PC-3 (cell line): ENCODE data around the gene C7orf33. TPM values are rescaled to one million over a fixed set of nuclear protein-coding genes. Genes with fewer than 3 reads are reported as not detected.
A peak's percentile ranks its signal among the peaks of the same experiment; 100 is the strongest.
"Not testable (repeated sequence)": the region's sequence is repeated elsewhere in the genome, so short reads cannot be mapped to it uniquely, and the experiment has no call there.

Experiments
- ATAC-seq: fragments of 200-7000 bp; cut with Tn5 transposase; 2 replicates; pipeline ENCODE4 v1.9.1; 2020; ENCODE audit warnings: mild to moderate bottlenecking, moderate library complexity
- BruUV-seq: library from RNA; stranded (reverse); fragments of 400-500 nt; replicated peaks from 2 replicates; lab custom pipeline; 2021; lab: Mats Ljungman, UMichigan
- CTCF ChIA-PET: fragments of 300-600 bp; sonication (Branson Sonifier 250); formaldehyde crosslinking; loops from one replicate; lab custom pipeline; 2022; ENCODE audit warnings: antibody characterized with exemption; lab: Charles Lee
- POLR2A ChIA-PET: fragments of 300-600 bp; sonication (Branson Sonifier 250); formaldehyde crosslinking; loops from one replicate; lab custom pipeline; 2022; ENCODE audit warnings: antibody characterized with exemption; ENCODE audit not compliant: unreplicated experiment; lab: Charles Lee
- DNase-seq: peaks from one replicate; pipeline ENCODE4 v3.0.0-alpha.2; 2015
- H2AFZ ChIP-seq: fragments of 300-600 bp; sonication (generic); 2 replicates; pipeline ENCODE4 v1.6.0; 2016; ENCODE audit warnings: antibody characterized with exemption, low read length
- H3F3A ChIP-seq: fragments of 300-600 bp; sonication (generic); one replicate; pipeline ENCODE4 v1.6.0; 2017; ENCODE audit warnings: antibody characterized with exemption, low read length, control low read depth, mild to moderate bottlenecking; ENCODE audit not compliant: unreplicated experiment
- H3K27ac ChIP-seq: fragments of 300-600 bp; sonication (generic); 2 replicates; pipeline ENCODE4 v1.5.1; 2016; ENCODE audit warnings: mild to moderate bottlenecking, low read length
- H3K27me3 ChIP-seq: fragments of 300-600 bp; sonication (generic); 2 replicates; pipeline ENCODE4 v1.6.1; 2016; ENCODE audit warnings: low read length, mixed read lengths
- H3K36me3 ChIP-seq: fragments of 300-600 bp; sonication (generic); 2 replicates; pipeline ENCODE4 v1.6.1; 2016; ENCODE audit warnings: low read depth, mixed run types, low read length, mixed read lengths
- H3K4me1 ChIP-seq: fragments of 300-600 bp; sonication (generic); 2 replicates; pipeline ENCODE4 v1.5.1; 2016; ENCODE audit warnings: low read length; ENCODE audit not compliant: insufficient read depth
- H3K4me2 ChIP-seq: fragments of 300-600 bp; sonication (generic); 2 replicates; pipeline ENCODE4 v1.6.0; 2016; ENCODE audit warnings: low read length
- H3K4me3 ChIP-seq: fragments of 300-600 bp; sonication (generic); 2 replicates; pipeline ENCODE4 v1.5.1; 2016; ENCODE audit warnings: mild to moderate bottlenecking, low read length, mixed read lengths
- H3K79me2 ChIP-seq: fragments of 300-600 bp; sonication (generic); 2 replicates; pipeline ENCODE4 v1.6.1; 2017; ENCODE audit warnings: low read length, mixed read lengths
- H3K9ac ChIP-seq: fragments of 300-600 bp; sonication (generic); 2 replicates; pipeline ENCODE4 v1.6.0; 2016; ENCODE audit warnings: mild to moderate bottlenecking, low read length
- H3K9me2 ChIP-seq: fragments of 300-600 bp; sonication (generic); replicated peaks from 2 replicates; pipeline ENCODE4 v1.6.1; 2016; ENCODE audit warnings: mixed run types, low read length, mixed read lengths
- H3K9me3 ChIP-seq: fragments of 300-600 bp; sonication (generic); 2 replicates; pipeline ENCODE4 v1.6.1; 2016; ENCODE audit warnings: low read length, mixed read lengths
- H4K20me1 ChIP-seq: fragments of 300-600 bp; sonication (generic); 2 replicates; pipeline ENCODE4 v1.6.1; 2016; ENCODE audit warnings: low read length, mixed read lengths
- CTCF ChIP-seq: fragments of 300-600 bp; sonication (generic); conservative IDR thresholded peaks from 2 replicates; pipeline ENCODE4 v1.5.1; 2017; ENCODE audit warnings: antibody characterized with exemption, low read depth, mild to moderate bottlenecking, low read length
- EZH2 ChIP-seq: fragments of 300-600 bp; sonication (generic); IDR thresholded peaks from one replicate; pipeline ENCODE4 v1.6.1; 2017; ENCODE audit warnings: antibody characterized with exemption, mild to moderate bottlenecking, low read length; ENCODE audit not compliant: unreplicated experiment
- EZH2phosphoT487 ChIP-seq: fragments of 300-600 bp; sonication (generic); IDR thresholded peaks from 2 replicates; pipeline ENCODE4 v1.6.1; 2018; ENCODE audit warnings: mild to moderate bottlenecking, antibody characterized with exemption, low read length, borderline replicate concordance
- intact Hi-C: fragments of 100-400 bp; cut with micrococcal nuclease; formaldehyde crosslinking; loops from 2 replicates; pipeline ENCODE4 v1.9.0; 2023
- total RNA-seq: library from RNA; depleted of rRNA; stranded (reverse); fragments of >200 nt; gene quantifications from 2 replicates; pipeline ENCODE4 v1.2.3, GENCODE V29; 2014

C7orf33 gene
- total RNA-seq, 1 experiment from 2014 or later: not detected

DNA sequence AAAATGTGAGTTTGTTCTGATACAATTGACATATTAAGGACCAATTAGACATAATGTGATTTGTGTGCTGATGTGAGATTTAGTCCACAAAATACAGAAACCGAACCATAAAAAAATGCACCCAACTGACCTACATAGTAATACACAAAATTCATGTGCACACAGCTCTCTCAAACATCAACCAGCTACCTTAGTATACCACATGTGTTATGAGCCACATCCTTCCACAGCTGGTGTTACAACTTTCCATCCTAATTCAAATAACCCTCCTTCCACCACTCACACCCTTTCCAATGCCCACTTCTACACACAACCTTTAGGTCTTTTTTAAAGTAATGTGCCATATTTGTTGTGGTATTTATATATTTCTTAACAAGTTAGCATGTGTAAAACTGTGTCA is 31.7 kb upstream of the C7orf33 start:
- Histone ChIP-seq H3K36me3 (no peaks in the 10 kb centered on the region), H3K4me3 (no peak overlapping the region), H3F3A (no peaks in the 10 kb centered on the region), H3K9me2 (no peaks in the 10 kb centered on the region), H4K20me1 (no peaks in the 10 kb centered on the region), H3K9ac (no peak overlapping the region), H3K9me3 (no peaks in the 10 kb centered on the region), H3K4me1 (0 out of 2 replicates have a peak, but pooled peaks cover under 1% of the 10 kb centered on the region), H3K4me2 (no peak overlapping the region), H2AFZ (no peak overlapping the region), H3K79me2 (no peaks in the 10 kb centered on the region), H3K27me3 (peaks cover 12% of the 10 kb centered on the region), H3K27ac (no peak overlapping the region)
- ATAC-seq: no peak
- TF ChIP-seq EZH2phosphoT487 (no peak), EZH2 (no peak), CTCF (no peak)
- POLR2A ChIA-PET: no interaction called here
- intact Hi-C loops: no loop called here
- BruUV-seq: no TSS peak
- no peak for DNase-seq
- CTCF ChIA-PET: no interaction called here

- Histone ChIP-seq H3K9ac (no peak overlapping the region), H3K4me2 (no peak overlapping the region), H2AFZ (no peak overlapping the region), H3K4me1 (peaks cover 15% of the 10 kb centered on the region; the same call in 1 of the 2 replicates), H3K27ac (no peak overlapping the region), H4K20me1 (no peaks in the 10 kb centered on the region), H3K9me2 (no peaks in the 10 kb centered on the region), H3K27me3 (peaks cover 11% of the 10 kb centered on the region; the same call in 1 of the 2 replicates), H3F3A (no peaks in the 10 kb centered on the region), H3K79me2 (no peaks in the 10 kb centered on the region), H3K9me3 (no peaks in the 10 kb centered on the region), H3K36me3 (no peaks in the 10 kb centered on the region), H3K4me3 (no peak overlapping the region)
- POLR2A ChIA-PET: no interaction called here
- DNase-seq (peak; percentile 41), ATAC-seq (no peak)
- BruUV-seq: no TSS peak
- intact Hi-C loops: no loop called here
- TF ChIP-seq EZH2 (no peak), EZH2phosphoT487 (no peak), CTCF (no peak)
- CTCF ChIA-PET: interaction anchor here (0.5 kb wide), 1 partner anchor 49 kb away, joined by 5 read pairs; no protein-coding TSS in a partner anchor
These were observed 29.5 kb upstream of the C7orf33 start for GRCh38 chr7:148561099-148561498.

DNA sequence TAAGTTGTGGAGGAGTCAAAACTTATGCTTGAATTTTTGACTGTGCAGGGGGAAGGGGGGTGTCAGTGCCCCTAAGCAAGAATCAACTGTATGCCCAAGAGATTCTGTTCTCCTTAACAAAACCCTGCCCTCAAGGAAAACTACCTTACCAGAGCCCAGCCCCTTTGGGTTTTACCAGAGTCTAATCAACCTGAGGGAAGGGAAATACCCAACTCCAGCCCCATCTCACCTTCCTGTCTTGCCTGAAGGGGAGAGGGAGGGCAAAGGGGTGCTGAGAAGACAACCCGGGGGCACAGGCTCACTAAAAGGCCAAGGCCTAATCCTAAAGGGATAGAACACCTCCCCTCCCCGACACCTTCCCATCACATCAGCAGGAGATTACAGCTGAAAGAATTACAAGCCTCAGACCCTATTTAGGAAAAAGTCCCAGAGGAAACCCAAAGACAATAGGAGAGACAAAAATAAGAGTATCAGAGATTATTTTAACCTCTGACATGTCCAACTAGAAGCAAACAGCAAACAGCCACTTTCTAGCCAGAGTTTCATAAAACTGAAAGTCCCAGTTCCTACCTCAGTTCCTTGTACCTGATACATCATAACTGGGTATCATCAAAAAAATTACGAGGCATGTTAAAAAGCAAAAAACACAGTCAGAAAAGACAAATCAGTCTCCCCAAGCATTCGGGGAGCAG is 26.8 kb upstream of the C7orf33 start:
- no peak overlapping the region for H3K4me3 ChIP-seq
- ATAC-seq (no peak), DNase-seq (no peak)
- ChIA-PET POLR2A (no interaction called here), CTCF (no interaction called here)
- H3K27me3 ChIP-seq: peaks cover 7% of the 10 kb centered on the region; the same call in 1 of the 2 replicates
- H3K4me1 ChIP-seq: peaks cover 15% of the 10 kb centered on the region; the same call in 1 of the 2 replicates
- H3K9me2 ChIP-seq: no peaks in the 10 kb centered on the region
- no peak for TF ChIP-seq EZH2phosphoT487
- TF ChIP-seq EZH2: no peak
- no peak for TF ChIP-seq CTCF
- no peaks in the 10 kb centered on the region for H3K79me2 ChIP-seq
- intact Hi-C loops: no loop called here
- H3K36me3 ChIP-seq: no peaks in the 10 kb centered on the region
- 0 out of 2 replicates have a peak overlapping the region, but pooled peaks have one; percentile 29 for H3K27ac ChIP-seq
- H3F3A ChIP-seq: no peaks in the 10 kb centered on the region
- BruUV-seq: no TSS peak
- no peak overlapping the region for H3K4me2 ChIP-seq
- no peak overlapping the region for H2AFZ ChIP-seq
- H4K20me1 ChIP-seq: no peaks in the 10 kb centered on the region
- no peaks in the 10 kb centered on the region for H3K9me3 ChIP-seq
- no peak overlapping the region for H3K9ac ChIP-seq

DNA sequence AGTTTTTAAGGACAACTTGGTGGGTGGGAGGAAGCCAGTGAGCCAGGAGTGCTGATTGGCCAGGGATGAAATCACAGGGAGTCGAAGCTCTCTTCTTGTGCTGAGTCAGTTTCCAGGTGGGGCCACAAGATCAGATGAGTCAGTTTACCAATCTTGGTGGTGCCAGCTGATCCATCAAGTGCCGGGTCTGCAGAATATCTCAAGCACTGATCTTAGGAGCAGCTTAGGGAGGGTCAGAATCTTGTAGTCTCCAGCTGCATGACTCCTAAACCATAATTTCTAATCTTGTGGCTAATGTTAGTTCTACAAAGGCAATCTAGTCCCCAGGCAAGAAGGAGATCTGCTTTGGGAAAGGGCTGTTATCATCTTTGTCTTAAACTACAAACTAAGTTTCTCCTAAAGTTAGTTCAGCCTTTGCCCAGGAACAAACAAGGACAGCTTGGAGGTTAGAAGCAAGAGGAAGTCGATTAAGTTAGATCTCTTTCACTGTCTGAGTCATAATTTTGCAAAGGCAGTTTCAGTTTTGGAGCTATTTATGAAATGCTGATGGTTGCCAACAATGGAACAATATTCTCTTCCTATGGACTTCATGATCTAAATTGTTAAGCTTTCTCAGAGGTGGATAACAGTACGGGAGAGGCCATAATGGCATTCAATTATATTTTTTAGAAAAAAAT is 26.2 kb upstream of the C7orf33 start:
- BruUV-seq, H3K9me2 ChIP-seq, intact Hi-C loops, H3K9me3 ChIP-seq, H3K9ac ChIP-seq, H3K27me3 ChIP-seq, H4K20me1 ChIP-seq, POLR2A ChIA-PET, H3K79me2 ChIP-seq, H2AFZ ChIP-seq, H3F3A ChIP-seq, H3K36me3 ChIP-seq: not testable (repeated sequence)
- Histone ChIP-seq H3K4me2 (peak overlapping the region; percentile 60), H3K4me3 (0 out of 2 replicates have a peak overlapping the region, but pooled peaks have one; percentile 24), H3K27ac (peak overlapping the region; percentile 29; the same call in 1 of the 2 replicates), H3K4me1 (peaks cover 15% of the 10 kb centered on the region; the same call in 1 of the 2 replicates)
- ATAC-seq: peak; percentile 75
- peak; percentile 54 for DNase-seq
- CTCF ChIA-PET: interaction anchor here (0.6 kb wide), 1 partner anchor 399 kb away, joined by 3 read pairs; no protein-coding TSS in a partner anchor
